ENCODE data around the gene LEKR1.

The LEKR1 gene

DNA sequence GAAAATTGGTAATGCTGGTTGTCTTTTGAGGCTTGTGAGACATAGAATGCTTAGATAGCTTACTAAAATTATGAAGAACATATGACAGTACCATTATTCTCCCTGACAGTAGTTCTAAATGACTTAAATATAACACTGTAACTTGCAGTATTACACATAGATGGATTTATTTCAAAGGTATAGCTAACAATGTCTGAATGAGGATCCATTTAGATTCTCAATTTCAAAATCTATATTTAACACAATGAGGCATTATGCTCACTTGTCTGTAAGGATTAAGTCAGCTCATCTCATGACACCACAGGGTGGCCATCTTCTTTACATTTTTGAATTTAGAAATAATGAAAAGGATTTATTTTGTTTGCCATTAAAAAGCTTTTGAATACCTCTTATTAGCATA lies 225.4 kb downstream of the LEKR1 start:
- Histone ChIP-seq H3K4me3 (ENCODE audit: low read length) (no peak overlapping the region), H3K27me3 (ENCODE audit: insufficient read depth, low read length) (no peaks in the 10 kb centered on the region), H3K4me1 (ENCODE audit: insufficient read depth, low read length) (no peaks in the 10 kb centered on the region), H2AFZ (ENCODE audit: low read depth, low read length) (no peak overlapping the region), H3K9me3 (ENCODE audit: low read length) (no peaks in the 10 kb centered on the region), H3K36me3 (ENCODE audit: insufficient read depth, low read length) (no peaks in the 10 kb centered on the region)

DNA sequence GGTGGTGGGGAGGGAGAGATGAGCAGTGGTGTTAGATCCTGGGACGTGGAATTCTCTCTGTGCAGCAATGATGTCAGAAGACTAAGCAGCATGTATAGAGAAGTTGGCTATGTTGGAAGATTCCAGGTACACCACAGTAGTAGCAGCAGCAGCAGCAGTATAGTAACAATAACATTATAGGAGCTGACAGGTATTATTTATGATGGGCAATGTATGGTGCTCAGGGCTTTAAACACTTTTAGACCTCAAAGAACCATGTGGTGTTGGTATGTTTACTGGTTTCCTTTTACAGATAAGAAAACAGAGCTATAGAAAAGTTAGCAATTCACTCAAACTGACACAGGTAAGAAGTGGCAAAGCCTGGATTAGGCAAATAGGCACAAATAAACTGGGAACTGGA lies 229.9 kb downstream of the LEKR1 start:
- peaks cover 2% of the 10 kb centered on the region for H3K27me3 ChIP-seq (ENCODE audit: insufficient read depth, low read length)
- no peaks in the 10 kb centered on the region for H3K36me3 ChIP-seq (ENCODE audit: insufficient read depth, low read length)
- no peak overlapping the region for H3K4me3 ChIP-seq (ENCODE audit: low read length)
- no peaks in the 10 kb centered on the region for H3K4me1 ChIP-seq (ENCODE audit: insufficient read depth, low read length)
- no peak overlapping the region for H2AFZ ChIP-seq (ENCODE audit: low read depth, low read length)
- no peaks in the 10 kb centered on the region for H3K9me3 ChIP-seq (ENCODE audit: low read length)

DNA sequence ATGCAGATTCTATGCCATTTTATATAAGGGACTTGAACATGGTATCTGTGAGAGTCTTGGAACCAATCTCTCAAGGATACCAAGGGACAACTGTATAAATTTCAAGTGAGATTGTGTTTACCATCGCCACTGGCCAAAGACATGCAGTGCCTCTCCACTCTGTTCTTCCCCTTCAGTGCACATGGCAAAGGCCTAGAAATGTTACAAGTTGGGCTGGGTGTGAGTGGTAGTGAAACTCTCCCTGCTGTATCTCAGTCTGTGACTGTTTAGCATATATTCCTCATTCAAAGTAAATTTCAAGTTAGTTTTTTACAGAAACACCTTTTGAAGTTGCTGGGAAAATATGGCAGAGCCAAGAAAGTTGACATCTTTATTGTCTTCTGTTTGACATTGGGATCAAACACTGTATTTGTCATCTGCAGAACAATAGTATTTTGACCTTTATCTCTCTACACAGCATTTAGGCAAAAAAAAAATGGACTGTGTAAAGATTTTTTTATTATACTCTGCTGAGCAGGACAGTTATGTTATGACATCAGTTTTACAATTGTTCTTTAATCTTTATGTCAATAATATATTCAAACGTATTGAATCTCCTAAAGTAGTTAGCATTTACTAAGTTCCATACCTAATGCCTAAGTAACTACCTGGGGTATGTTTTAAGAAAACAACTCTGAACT lies 232.4 kb downstream of the LEKR1 start:
- Histone ChIP-seq H3K36me3 (ENCODE audit: insufficient read depth, low read length) (no peaks in the 10 kb centered on the region), H3K27me3 (ENCODE audit: insufficient read depth, low read length) (peaks cover 2% of the 10 kb centered on the region), H3K4me1 (ENCODE audit: insufficient read depth, low read length) (no peaks in the 10 kb centered on the region), H2AFZ (ENCODE audit: low read depth, low read length) (no peak overlapping the region), H3K4me3 (ENCODE audit: low read length) (no peak overlapping the region), H3K9me3 (ENCODE audit: low read length) (no peaks in the 10 kb centered on the region)

DNA sequence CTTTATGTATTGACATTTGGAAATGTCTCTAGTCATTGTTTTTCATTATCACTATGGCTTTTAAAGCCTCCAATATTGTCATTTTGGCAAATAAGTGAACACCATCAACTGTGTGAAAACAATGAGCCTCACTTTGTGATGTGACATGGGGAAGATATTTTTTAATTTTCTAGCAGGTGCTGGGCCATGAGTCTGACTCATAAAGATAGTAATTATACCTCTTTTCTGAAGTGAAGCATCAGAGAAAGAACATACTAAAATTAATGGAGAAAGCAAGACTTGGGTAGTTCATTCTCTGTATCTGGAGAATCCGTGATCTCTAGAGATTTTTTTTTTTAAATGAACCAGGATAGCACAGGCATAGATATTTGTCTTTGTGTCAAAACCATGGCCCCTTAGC lies 233.0 kb downstream of the LEKR1 start:
- Histone ChIP-seq H3K4me3 (ENCODE audit: low read length) (no peak overlapping the region), H3K4me1 (ENCODE audit: insufficient read depth, low read length) (no peaks in the 10 kb centered on the region), H3K36me3 (ENCODE audit: insufficient read depth, low read length) (no peaks in the 10 kb centered on the region), H2AFZ (ENCODE audit: low read depth, low read length) (no peak overlapping the region), H3K9me3 (ENCODE audit: low read length) (no peaks in the 10 kb centered on the region), H3K27me3 (ENCODE audit: insufficient read depth, low read length) (peaks cover 2% of the 10 kb centered on the region)

DNA sequence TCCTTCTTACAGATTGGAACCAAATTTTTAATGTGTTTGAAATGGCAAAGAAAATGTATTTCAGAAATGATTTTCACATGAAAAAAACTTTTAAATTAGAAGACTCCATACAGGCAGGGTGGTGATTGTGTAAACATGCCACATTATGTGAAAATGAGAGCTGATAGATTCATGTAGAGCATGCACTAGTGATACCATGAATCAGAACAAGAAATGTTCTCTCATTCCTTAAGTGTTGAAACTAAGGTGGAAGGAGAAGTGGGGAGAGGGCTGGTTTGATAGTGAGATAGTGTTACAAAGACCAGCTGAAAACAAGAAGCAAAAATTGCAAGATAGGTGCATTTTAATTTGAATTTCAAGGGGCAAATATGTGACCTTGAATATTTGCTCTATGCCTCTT lies 233.5 kb downstream of the LEKR1 start:
- Histone ChIP-seq H3K4me1 (ENCODE audit: insufficient read depth, low read length) (no peaks in the 10 kb centered on the region), H3K9me3 (ENCODE audit: low read length) (no peaks in the 10 kb centered on the region), H3K36me3 (ENCODE audit: insufficient read depth, low read length) (no peaks in the 10 kb centered on the region), H3K27me3 (ENCODE audit: insufficient read depth, low read length) (peaks cover 2% of the 10 kb centered on the region), H2AFZ (ENCODE audit: low read depth, low read length) (no peak overlapping the region), H3K4me3 (ENCODE audit: low read length) (no peak overlapping the region)

DNA sequence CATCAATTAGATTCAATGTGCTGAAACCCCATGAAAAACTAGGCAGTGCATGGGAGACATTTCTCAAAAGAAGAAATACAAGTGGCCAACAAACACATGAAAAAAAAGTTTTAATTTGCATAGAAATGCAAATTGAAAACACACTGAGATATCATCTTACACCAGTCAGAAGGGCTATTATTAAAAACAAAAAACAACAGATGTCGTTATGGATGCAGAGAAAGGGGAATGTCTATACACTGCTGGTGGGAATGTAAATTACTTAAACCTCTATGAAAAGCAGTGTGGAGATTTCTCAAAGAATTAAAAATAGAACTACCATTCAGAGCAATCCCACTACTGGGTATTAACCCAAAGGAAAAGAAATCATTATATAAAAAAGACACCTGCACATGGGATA lies 235.1 kb downstream of the LEKR1 start:
- Histone ChIP-seq H3K9me3 (ENCODE audit: low read length) (no peaks in the 10 kb centered on the region), H2AFZ (ENCODE audit: low read depth, low read length) (no peak overlapping the region), H3K36me3 (ENCODE audit: insufficient read depth, low read length) (no peaks in the 10 kb centered on the region), H3K27me3 (ENCODE audit: insufficient read depth, low read length) (peaks cover 5% of the 10 kb centered on the region), H3K4me3 (ENCODE audit: low read length) (no peak overlapping the region), H3K4me1 (ENCODE audit: insufficient read depth, low read length) (no peaks in the 10 kb centered on the region)

DNA sequence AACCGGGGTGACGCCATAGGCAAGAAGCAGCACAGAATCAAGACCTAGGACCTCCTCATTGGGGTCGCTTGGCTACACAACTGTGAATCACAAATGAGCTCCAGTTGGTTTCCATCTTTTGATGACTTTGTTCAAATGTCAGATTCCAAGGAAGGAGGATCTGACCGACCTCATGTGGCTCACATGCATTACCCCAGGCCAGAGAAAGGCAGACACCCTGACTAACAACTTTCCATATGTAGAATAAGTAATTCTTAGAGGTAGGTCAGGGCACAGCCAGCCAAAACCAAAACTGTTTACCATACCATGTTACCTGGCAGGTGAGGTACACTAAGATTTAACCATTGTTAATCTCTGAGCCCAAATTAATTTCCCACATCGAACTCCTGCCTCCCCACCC lies 237.3 kb downstream of the LEKR1 start:
- Histone ChIP-seq H3K4me1 (ENCODE audit: insufficient read depth, low read length) (no peaks in the 10 kb centered on the region), H3K36me3 (ENCODE audit: insufficient read depth, low read length) (no peaks in the 10 kb centered on the region), H2AFZ (ENCODE audit: low read depth, low read length) (no peak overlapping the region), H3K4me3 (ENCODE audit: low read length) (no peak overlapping the region), H3K27me3 (ENCODE audit: insufficient read depth, low read length) (peaks cover 11% of the 10 kb centered on the region), H3K9me3 (ENCODE audit: low read length) (no peaks in the 10 kb centered on the region)

DNA sequence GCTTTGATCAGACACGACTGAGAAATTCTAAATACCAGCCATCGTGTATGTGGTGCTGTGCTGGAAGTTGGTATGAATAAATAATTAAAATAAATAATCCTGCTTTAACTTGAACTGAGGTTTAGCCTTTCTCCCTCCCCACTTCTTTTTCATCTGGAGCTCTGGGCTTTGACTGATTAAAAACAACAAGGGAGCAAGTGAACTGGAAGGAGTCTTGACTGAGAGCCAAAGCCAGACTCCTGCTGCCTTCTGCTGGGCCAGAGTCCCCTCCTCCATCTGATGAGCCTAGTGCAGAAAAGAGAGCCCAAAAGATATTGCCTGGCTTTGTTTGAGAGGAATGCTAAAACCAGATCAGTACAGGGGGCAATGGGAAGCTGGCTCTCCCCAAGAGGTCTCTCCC lies 237.8 kb downstream of the LEKR1 start:
- no peak overlapping the region for H3K4me3 ChIP-seq (ENCODE audit: low read length)
- no peak overlapping the region for H2AFZ ChIP-seq (ENCODE audit: low read depth, low read length)
- no peaks in the 10 kb centered on the region for H3K9me3 ChIP-seq (ENCODE audit: low read length)
- no peaks in the 10 kb centered on the region for H3K4me1 ChIP-seq (ENCODE audit: insufficient read depth, low read length)
- H3K27me3 ChIP-seq (ENCODE audit: insufficient read depth, low read length) = peaks cover 11% of the 10 kb centered on the region
- H3K36me3 ChIP-seq (ENCODE audit: insufficient read depth, low read length) = no peaks in the 10 kb centered on the region

DNA sequence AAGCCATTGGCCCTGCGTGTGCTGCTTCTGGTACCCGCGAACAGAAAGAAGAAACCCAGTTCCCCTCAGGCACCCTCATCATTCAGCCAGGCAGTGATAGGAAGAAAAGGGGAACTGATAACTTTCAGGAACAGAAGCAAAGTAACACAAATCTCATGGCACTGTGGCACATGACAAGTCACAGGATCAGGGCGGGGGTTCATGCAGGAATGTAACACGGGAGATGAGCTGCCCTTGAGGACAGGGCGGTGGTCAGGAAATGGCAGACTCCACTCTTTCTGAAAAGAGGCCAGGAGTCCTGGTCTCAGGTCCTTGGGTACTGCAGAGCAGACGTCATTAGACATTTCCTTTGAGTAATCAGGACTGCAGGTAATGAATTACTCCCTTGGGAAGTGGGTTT lies 238.2 kb downstream of the LEKR1 start:
- Histone ChIP-seq H3K27me3 (ENCODE audit: insufficient read depth, low read length) (peaks cover 11% of the 10 kb centered on the region), H3K36me3 (ENCODE audit: insufficient read depth, low read length) (no peaks in the 10 kb centered on the region), H3K9me3 (ENCODE audit: low read length) (no peaks in the 10 kb centered on the region), H2AFZ (ENCODE audit: low read depth, low read length) (no peak overlapping the region), H3K4me3 (ENCODE audit: low read length) (no peak overlapping the region), H3K4me1 (ENCODE audit: insufficient read depth, low read length) (no peaks in the 10 kb centered on the region)

DNA sequence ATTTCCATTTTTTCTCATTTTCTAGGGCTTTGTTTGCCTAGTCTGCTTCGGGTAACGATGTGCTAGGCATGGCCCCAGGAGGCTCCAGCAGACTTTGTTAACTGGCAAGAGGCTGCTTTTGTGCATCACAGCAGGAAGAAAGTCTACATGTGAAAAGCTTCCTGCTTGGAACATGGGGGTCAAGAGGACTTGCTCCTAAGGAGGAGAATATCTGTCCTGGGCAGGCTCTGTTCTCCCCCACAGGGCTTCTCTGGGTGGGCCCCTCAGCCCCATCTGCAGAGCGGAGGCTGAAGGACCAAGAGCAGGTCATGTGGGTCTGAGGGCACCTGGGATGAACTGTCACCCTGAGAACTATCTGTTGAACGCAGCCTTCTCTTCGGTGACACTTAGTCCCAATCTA lies 239.0 kb downstream of the LEKR1 start:
- H3K4me3 ChIP-seq (ENCODE audit: low read length) = no peak overlapping the region
- peaks cover 13% of the 10 kb centered on the region for H3K27me3 ChIP-seq (ENCODE audit: insufficient read depth, low read length)
- no peaks in the 10 kb centered on the region for H3K9me3 ChIP-seq (ENCODE audit: low read length)
- H2AFZ ChIP-seq (ENCODE audit: low read depth, low read length) = no peak overlapping the region
- H3K4me1 ChIP-seq (ENCODE audit: insufficient read depth, low read length) = no peaks in the 10 kb centered on the region
- H3K36me3 ChIP-seq (ENCODE audit: insufficient read depth, low read length) = no peaks in the 10 kb centered on the region

DNA sequence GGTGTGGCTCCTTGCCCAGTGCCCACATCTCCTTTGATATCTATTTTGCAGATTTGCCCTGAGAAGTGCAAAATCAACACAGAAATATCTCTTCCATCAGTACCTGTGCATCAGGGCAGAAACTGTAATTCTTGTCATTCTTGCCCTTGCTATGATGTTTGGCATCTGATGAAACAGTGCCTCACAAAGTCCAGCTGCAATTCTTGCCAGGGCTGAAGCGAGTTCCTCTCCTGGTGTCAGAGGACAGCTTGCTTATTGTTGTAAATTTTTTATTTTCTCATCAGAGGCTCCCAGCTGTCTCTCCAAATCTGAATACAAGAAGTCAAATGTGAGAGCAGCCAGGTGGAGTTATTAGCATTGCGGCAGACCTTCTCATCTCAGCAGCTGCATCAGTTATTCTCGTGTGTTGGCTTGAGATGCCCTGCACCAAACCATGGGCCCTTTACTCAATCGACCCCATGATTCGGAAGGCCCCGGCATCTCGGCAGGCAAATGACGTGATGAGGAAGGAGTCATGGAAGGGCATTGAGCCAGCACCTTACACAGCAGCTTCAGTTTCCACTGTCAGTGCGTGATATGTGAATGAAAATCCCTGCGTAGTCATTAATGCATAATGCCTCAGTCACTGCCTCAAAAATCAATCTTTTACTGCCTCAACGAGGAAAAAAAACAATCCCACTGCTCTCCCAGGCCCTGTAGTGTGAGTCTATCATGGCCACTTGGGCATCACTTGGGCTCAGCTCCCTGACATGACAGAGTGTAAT lies 240.4 kb downstream of the LEKR1 start:
- Histone ChIP-seq H3K4me3 (ENCODE audit: low read length) (no peak overlapping the region), H2AFZ (ENCODE audit: low read depth, low read length) (no peak overlapping the region), H3K27me3 (ENCODE audit: insufficient read depth, low read length) (peaks cover 13% of the 10 kb centered on the region), H3K4me1 (ENCODE audit: insufficient read depth, low read length) (no peaks in the 10 kb centered on the region), H3K36me3 (ENCODE audit: insufficient read depth, low read length) (no peaks in the 10 kb centered on the region), H3K9me3 (ENCODE audit: low read length) (no peaks in the 10 kb centered on the region)

DNA sequence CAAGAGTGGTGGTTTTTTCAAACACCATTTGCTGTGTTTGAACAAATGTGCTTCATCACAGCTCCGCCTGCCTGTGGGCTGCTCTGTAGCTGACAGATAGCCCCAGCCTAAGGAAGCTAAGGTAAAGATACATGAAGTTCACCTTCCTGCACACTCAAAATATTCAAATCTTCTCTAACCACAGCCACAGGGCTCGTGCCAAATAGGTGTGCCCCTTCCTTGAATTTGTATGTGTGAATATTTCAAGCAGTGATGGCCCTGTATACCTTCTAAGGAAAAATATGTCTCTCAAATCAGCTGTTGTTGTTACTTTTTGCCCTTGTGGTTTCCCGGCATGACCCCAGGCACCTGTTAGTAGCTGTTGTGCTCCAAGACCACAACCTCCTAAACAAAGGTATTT lies 241.0 kb downstream of the LEKR1 start:
- no peak overlapping the region for H2AFZ ChIP-seq (ENCODE audit: low read depth, low read length)
- H3K27me3 ChIP-seq (ENCODE audit: insufficient read depth, low read length) = peaks cover 13% of the 10 kb centered on the region
- H3K9me3 ChIP-seq (ENCODE audit: low read length) = no peaks in the 10 kb centered on the region
- H3K4me1 ChIP-seq (ENCODE audit: insufficient read depth, low read length) = no peaks in the 10 kb centered on the region
- no peak overlapping the region for H3K4me3 ChIP-seq (ENCODE audit: low read length)
- no peaks in the 10 kb centered on the region for H3K36me3 ChIP-seq (ENCODE audit: insufficient read depth, low read length)

DNA sequence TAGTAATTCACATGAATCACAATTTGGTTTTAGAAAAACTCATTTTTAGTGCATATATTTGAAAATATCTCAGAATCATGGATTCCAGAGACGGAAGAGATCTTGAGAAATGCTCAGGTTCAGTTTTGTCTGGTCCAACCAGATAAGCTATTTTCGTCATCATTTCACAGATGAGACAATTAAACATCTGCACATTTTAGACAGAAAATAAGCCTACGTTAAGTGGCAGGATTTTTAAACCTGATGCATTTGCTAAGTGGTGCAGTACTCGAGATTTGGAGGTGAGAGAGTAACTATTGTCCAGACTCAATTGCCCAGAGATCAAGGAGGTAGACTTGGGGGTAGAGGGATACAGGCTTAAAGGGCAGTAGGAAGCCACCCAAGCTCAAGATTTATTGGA lies 243.3 kb downstream of the LEKR1 start:
- Histone ChIP-seq H3K9me3 (ENCODE audit: low read length) (no peaks in the 10 kb centered on the region), H3K27me3 (ENCODE audit: insufficient read depth, low read length) (peaks cover 13% of the 10 kb centered on the region), H3K4me1 (ENCODE audit: insufficient read depth, low read length) (no peaks in the 10 kb centered on the region), H3K4me3 (ENCODE audit: low read length) (no peak overlapping the region), H3K36me3 (ENCODE audit: insufficient read depth, low read length) (no peaks in the 10 kb centered on the region), H2AFZ (ENCODE audit: low read depth, low read length) (no peak overlapping the region)

Data from neuron (in vitro differentiated cells).